DMS114 treated with DMSO at 0.1 percent for 48 hours (cell line): ENCODE measurements around the gene GIT2.

Experiments
- DNase-seq: peaks from one replicate; lab custom pipeline; 2025; ENCODE audit not compliant: unreplicated experiment; lab: John Stamatoyannopoulos, UW

Gene GIT2

DNA sequence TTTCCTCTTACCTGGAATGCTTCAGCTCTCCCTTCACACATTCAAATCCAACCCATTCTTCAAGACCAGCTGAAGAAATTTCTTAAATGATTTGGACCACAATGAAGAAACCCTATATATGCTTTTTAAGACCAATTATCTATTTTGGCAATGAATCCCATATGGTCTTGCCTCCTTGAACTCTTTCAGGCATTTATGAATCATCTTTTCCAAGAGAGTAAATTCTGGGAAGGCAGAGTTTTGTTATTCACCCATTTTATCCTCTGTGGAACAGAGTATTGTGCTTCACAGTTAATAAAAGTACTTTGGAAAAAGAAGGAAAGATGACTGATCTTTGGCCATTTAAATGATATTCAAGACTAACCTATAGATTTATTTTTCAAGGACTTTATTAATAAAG is 14.0 kb downstream of the GIT2 start:
- no peak for DNase-seq

DNA sequence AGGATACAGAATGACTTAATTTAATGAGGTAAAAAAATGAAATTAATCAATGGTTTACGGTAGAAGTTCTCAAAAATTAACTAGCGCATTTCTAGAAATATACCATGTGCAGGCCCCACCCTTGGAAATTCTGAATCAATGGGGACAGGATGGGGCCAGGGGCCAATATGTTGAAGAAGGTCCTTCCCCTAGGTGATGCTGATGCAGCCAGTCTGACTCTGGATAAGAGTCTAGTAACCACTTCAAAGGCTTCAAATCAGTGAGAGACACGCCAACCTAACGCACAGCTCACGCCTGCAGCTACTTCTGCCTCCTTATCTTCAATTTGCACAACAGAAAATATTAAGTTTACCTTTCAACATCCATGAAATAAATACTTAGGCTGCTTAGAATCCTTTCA is 14.9 kb downstream of the GIT2 start:
- DNase-seq: no peak

GRCh38 chr12:109972821-109973220 is 23.3 kb downstream of the GIT2 start:
- no peak for DNase-seq

- no peak for DNase-seq
Measured at GRCh38 chr12:109968801-109969200, 27.4 kb downstream of the GIT2 start.

- no peak for DNase-seq
Measured at GRCh38 chr12:109968032-109968420, 28.1 kb downstream of the GIT2 start.

DNA sequence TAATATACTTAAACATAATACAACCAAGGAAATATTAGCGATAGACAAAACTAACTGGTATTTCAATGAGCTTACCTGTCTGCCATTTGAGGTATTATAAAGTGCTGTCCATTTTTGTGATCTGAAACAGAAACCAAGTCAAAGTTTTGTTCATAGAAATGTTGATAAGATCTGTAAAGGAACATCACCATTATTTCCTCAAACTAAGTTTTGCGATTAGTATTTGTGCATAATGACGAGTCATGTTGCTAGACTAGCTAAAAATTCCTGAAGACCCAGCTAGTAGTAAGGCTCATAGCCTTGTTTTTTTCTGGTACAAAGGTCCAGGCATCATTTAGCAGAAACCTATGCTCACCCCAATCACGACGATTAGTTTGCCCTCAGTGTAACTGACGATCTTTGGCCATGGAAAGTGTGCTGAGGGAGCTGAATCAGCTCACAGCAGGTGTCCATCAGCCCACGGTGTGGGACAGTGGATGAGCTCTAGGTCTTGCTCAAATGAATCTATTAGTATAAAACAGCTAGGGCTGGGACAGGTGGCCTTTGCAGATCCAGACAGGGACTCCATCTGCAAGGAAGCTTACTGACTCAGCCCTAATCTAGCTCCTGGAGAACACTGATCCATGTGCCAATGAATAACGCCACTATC is 28.7 kb downstream of the GIT2 start:
- no peak for DNase-seq

DNA sequence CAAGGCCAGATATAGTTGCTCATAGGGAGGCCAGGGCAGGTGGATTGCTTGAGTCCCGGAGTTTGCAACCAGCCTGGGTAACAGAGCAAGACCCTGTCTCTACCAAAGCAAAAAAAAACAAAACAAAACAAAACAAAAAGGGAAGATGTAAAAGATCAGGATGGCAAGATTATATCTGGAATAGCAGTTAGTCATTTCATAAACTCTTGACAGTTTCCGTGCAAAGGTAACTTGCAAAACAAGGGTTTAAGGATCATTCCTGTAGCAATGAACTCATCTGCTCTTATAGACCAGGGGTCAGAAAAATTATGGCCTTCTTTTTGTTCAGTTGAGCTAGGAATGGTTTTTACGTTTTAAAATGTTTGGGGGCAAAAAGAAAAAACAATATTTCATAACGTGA is 29.6 kb downstream of the GIT2 start:
- no peak for DNase-seq

GRCh38 chr12:109963743-109964429 is 32.3 kb downstream of the GIT2 start:
- no peak for DNase-seq

DNA sequence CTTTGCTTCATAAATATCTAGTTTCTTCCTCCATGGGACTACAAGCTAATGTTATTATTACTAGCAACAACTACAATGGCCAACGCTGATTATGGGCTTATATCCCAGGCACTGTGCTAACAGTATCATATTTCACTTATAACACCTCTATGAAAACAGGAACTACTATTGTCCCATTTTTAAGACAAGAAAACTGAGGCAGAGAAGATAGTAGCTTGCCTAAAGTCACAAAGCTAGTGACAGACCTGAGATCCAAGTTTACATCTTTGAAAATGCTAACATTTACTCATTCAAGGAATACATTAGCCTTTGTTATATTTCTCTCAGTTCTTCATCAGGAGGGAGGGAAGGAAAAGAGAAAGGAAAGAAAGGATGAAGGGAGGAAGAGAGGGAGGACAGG is 32.8 kb downstream of the GIT2 start:
- no peak for DNase-seq

DNA sequence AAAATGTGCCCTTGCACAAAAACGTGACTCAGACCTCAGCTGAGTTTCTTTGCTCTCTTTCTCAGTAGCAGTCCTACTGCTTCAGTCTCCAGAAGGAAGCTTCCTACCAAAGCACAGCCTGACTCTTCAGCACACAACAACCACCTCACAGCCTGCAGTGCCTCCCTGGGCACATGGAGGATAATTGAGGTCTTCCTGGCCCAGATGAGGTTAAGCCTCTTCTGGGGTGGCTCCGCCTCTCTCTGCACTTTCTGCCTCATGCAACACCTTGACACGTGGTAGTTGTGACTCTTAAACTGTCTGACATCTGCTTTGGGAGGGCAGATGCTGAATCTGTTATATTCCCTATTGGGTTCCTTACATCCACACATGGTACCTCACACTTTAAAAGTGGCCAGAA is 33.8 kb downstream of the GIT2 start:
- DNase-seq: no peak

DNA sequence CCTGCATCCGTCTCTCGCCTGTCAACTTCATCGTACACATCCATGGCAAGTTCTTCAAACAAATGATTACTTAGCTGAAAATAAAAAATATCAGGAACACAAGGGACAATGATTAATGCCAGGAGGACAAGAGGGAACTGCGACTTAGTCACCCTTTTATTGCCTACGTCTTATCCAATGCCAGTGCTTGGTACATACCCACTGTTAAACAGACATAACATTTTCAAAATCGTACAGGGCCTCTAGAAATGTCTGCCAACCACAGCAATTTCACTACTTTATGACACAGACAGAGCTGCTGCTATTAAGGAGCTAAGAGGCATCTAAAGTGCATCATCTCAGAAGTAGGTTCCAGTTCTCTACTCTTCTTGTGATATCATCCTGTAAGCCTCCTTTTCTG is 34.6 kb downstream of the GIT2 start:
- DNase-seq: no peak

DNA sequence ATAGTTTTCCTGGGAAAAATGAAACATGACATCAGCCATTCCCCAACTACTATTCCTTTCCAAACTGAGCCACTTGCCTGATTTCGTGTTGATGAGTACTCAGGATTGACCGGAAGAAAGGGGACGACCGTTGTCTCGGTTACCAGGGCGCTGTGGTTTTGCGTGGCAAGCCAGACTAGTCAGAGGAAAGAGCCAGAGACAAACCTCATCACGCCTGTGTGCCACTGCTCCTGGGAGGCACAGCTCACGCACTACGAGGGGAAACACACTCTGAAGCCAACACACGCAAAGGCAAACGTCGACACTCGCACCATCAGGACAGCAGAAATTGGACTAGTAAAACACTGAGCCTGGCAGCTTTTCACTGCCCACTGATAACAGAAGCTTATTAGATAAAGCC is 35.0 kb downstream of the GIT2 start:
- DNase-seq: no peak

DNA sequence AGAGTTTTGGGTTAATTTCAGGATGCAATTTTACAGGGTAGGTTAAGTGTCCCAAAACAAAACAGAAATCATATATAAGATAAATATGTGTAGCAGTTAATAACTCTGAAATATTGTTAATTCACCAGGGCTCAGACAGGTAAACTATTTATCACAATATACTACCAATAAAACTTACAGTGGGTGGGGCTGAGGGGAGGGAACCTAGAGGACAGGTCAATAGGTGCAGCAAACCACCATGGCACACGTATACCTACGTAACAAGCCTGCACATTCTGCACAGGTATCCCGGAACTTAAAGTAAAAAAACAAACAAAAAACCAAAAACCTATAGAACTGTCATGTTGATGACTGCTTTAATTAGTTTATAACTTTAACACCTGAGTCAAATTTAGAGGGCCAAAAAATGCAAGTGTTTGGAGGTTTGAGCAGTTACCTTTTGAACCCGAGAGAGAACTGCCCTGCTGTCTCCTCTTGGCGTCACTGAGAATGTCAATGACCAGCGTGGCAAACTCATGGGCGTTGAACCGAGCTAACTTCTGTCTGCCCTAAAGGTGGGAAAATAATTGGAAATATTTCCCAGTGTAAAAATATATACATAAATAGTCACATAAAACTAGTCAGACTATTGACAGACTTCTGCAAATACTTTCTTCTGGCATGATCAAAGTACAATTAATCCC is 36.6 kb downstream of the GIT2 start:
- DNase-seq: no peak

- no peak for DNase-seq
Measured at GRCh38 chr12:109958374-109958773, 37.8 kb downstream of the GIT2 start.

DNA sequence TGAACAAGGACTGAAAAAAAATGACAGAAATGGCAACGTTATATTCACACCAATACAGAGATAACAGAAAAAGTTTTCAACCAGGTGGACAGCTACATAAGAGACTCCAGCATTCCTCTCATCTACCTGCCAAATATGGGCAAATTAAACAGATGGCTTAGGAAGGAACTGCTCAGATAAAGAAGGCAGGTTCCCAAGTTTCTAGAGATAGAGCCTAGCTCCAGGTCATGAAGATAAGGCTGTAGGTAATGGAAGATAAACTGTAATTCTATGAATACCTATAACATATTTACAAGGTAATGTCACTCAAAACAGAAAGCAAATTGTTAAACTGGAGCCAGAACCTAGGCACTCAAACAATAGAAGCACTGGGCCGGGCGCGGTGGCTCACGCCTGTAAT is 42.5 kb downstream of the GIT2 start:
- no peak for DNase-seq

GRCh38 chr12:109952873-109953272 is 43.3 kb downstream of the GIT2 start:
- no peak for DNase-seq

- no peak for DNase-seq
Measured at GRCh38 chr12:109952160-109952858, 43.9 kb downstream of the GIT2 start.

DNA sequence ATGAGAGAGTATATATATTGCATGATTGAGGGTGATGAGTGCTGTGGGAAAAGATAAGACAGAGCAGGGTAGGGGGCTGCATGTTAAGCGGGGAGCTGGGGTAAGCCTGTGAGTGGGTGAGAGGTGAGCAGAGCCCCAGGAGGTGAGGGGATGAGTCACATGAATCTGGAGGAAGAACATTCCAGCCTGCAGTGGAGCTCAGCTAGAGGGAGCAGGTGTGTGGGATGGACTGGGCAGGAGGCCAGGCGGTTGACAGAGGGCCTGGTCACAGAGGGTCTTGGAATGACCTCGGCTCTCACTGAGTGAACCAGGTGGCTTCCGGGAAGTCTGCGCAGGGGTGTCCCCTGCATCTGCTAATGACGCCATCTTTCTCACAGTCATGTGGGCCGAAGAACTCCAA is 44.4 kb downstream of the GIT2 start:
- no peak for DNase-seq

DNA sequence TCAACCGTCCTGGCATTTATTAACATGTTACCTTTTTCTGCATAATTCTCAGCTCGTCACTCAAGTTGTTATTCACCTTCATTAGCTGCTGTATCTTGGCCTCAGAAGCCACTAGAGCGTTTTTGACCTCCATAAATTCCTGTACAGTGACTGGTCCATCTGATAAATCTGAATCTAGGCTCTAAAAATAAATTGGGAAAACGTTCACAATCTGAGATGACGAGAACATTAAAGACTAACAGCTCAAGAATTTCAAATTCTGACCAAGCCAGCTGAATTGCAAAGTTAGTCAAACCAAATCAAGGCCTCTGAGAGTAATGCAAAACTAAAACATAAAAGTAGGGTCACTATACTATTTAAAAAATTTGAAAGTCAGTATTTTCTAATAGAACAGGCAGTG is 45.0 kb downstream of the GIT2 start:
- DNase-seq: no peak

DNA sequence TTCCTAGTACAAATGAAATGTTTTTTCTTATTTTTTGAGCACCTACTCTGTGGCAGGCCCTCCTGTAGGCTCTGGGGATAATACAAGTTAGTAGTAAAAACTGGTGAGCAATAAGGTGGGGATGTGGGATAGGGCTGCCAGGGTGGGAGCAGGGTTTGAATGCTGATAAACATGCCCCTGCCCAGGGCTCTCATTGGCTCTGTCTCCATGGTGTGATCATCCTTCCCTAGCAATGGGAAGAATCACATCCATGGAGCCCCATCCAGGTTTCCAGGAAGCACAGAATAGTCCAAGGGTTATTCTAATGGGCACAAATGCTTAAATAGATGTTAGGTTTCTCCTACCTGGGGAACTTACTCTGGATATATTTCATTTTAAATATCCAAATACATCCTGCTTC is 45.5 kb downstream of the GIT2 start:
- no peak for DNase-seq

- no peak for DNase-seq
Measured at GRCh38 chr12:109949089-109949488, 47.1 kb downstream of the GIT2 start.

GRCh38 chr12:109948368-109948767 is 47.8 kb downstream of the GIT2 start:
- no peak for DNase-seq
